Activated naive CD4-positive, alpha-beta T cell treated with anti-CD3 and anti-CD28 coated beads, Interleukin-2, amount 50 U/mL, for 72 hours (primary cell): Measurements from ENCODE around the gene MAP3K8. TPM values are rescaled to one million over a fixed set of nuclear protein-coding genes. Genes with fewer than 3 reads are reported as not detected.
A peak's percentile ranks its signal among the peaks of the same experiment; 100 is the strongest.

Experiments used
- ATAC-seq, 2 donors: fragments of 150-1000 bp; cut with Tn5 transposase; 2 replicates each; pipeline ENCODE4 v1.10.0; 2021; ENCODE audit warnings: mild to moderate bottlenecking in 2 of 2, moderate library complexity in 2 of 2
- DNase-seq, 2 donors: peaks; one replicate each; pipeline ENCODE4 v3.0.0; 2021 to 2022; ENCODE audit warnings: low spot score in 2 of 2
- H3K27ac Mint-ChIP-seq, 2 donors: one replicate each; pipeline ENCODE4 v1.8.0; 2022; ENCODE audit warnings: mild to moderate bottlenecking in 2 of 2, mixed read lengths in 2 of 2
- H3K36me3 Mint-ChIP-seq, 2 donors: one replicate each; pipeline ENCODE4 v1.8.0; 2022; ENCODE audit warnings: mixed read lengths in 2 of 2
- H3K9me3 Mint-ChIP-seq, 2 donors: one replicate each; pipeline ENCODE4 v1.8.0; 2022; ENCODE audit warnings: mixed read lengths in 2 of 2
- total RNA-seq, 2 donors: library from RNA; stranded (reverse); gene quantifications; one replicate each; pipeline ENCODE4 v1.2.3, GENCODE V29; 2022

The MAP3K8 gene
- 10 to 100 TPM; 20.2 to 25.8 TPM for total RNA-seq

- Mint-ChIP-seq H3K27ac (peak within 1 kb of the TSS; percentile 86), H3K36me3 (peaks cover 9 to 28% of the 10 kb centered on the region in 2 donors), H3K9me3 (no peaks in the 10 kb centered on the region)
- ATAC-seq (peak; percentile 81 to 85), DNase-seq (peak; percentile 83 to 88)
These were observed at the start of gene MAP3K8 for GRCh38 chr10:30433730-30434272. Gene MAP3K8, plus strand, starts transcription at chr10:30434184. Its CDS starts 4,755 bp downstream, at chr10:30438939.

- peak in 1 of 2 donors; percentile 40 for ATAC-seq
- no peak for DNase-seq
- H3K9me3 Mint-ChIP-seq = no peaks in the 10 kb centered on the region
- no peak overlapping the region for H3K27ac Mint-ChIP-seq
- H3K36me3 Mint-ChIP-seq = no peaks in the 10 kb centered on the region
These were observed 49.2 kb upstream of the MAP3K8 start for GRCh38 chr10:30384701-30385201.

- H3K36me3 Mint-ChIP-seq = no peaks in the 10 kb centered on the region
- H3K27ac Mint-ChIP-seq = no peak overlapping the region
- DNase-seq = no peak
- no peak for ATAC-seq
- H3K9me3 Mint-ChIP-seq = no peaks in the 10 kb centered on the region
These were observed 47.0 kb upstream of the MAP3K8 start for GRCh38 chr10:30386801-30387588.

DNA sequence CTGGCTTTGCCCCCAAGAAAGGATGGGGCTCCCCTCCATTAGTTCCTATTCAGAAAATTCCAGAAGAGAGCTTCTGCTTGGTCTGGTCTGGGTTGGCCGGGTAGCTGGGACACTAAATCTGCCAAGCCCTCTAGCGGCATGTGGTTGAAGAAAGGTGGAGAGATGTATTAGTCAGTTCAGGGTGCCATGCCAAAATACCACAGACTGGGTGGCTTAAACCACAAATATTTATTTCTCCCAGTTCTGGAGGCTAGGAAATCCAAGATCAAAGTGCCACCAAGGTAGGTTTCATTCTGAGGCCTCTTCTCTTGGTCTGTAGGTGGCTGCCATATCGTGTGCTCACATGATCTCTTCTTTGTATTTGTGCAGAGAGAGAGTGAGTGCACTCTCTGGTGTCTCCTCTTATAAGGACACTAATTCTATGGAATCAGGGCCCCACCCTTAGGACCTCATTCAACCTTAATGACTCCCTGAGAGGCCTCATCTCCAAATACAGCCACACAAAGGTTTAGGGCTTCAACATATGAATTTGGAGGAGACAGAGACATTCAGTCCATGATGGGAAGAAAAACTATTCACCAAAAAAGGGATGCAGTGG is 46.2 kb upstream of the MAP3K8 start:
- Mint-ChIP-seq H3K36me3 (no peaks in the 10 kb centered on the region), H3K27ac (no peak overlapping the region), H3K9me3 (no peaks in the 10 kb centered on the region)
- no peak for DNase-seq
- no peak for ATAC-seq

DNA sequence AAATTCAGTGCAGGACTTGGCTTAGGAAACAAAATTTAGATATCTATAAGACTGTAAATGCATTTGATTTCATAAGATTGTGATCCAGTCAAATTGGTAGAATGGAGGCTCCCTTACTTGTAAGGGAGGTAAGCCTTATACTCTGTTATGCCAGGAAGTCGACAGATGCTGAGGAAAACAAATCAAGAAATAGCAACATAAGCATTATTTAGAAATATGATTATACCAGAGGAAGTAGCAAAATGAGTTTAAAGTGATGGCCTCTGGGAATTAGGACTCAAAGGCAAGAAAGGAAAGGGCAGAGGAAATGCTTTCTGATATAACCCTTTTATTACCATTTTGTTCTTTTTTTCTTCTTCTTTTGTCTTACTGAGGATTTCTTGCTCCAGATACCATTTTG is 44.4 kb upstream of the MAP3K8 start:
- DNase-seq = no peak
- ATAC-seq = no peak
- no peaks in the 10 kb centered on the region for H3K36me3 Mint-ChIP-seq
- H3K27ac Mint-ChIP-seq = no peak overlapping the region
- H3K9me3 Mint-ChIP-seq = no peaks in the 10 kb centered on the region

DNA sequence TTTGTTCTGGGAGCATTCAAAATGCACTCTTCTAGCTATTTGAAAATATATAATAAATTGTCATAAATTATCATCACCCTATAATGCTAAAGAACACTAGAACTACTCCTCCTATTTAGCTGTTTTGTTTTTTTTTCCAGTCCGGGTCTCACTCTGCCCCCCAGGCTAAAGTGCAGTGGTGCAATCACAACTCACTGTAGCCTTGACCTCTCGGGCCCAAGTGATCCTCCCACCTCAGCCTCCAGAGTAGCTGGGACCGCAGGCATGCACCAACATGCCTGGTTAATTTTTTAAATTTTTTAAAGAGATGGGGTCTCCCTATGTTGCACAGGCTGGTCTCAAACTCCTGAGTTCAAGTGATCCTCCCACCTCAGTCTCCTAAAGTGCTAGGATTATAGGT is 43.8 kb upstream of the MAP3K8 start:
- H3K36me3 Mint-ChIP-seq = no peaks in the 10 kb centered on the region
- no peak overlapping the region for H3K27ac Mint-ChIP-seq
- ATAC-seq = no peak
- no peak for DNase-seq
- no peaks in the 10 kb centered on the region for H3K9me3 Mint-ChIP-seq

GRCh38 chr10:30391266-30391665 is 42.7 kb upstream of the MAP3K8 start:
- DNase-seq (no peak), ATAC-seq (no peak)
- H3K36me3 Mint-ChIP-seq = no peaks in the 10 kb centered on the region
- H3K27ac Mint-ChIP-seq = no peak overlapping the region
- H3K9me3 Mint-ChIP-seq = no peaks in the 10 kb centered on the region

GRCh38 chr10:30392564-30392990 is 41.4 kb upstream of the MAP3K8 start:
- Mint-ChIP-seq H3K27ac (no peak overlapping the region), H3K9me3 (no peaks in the 10 kb centered on the region)
- ATAC-seq = peak; percentile 99

DNA sequence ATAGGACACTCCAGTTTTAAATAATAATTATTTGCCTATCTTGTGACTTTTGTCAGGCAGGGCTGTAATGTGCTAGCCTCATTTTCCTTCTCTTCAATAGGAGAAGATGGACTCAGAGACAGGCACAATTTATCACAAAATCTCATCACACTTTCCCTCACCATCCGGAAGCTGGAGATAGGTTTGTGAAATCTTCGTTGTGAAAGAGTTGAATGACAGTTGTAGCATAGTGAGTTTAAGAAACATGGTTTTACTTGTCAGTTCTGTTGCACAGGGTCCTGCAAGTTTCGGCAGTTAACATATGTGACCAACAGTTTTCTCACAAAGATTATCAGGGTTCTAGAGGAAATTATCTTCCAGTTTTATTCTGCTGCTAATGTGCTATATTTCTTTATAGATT is 37.7 kb upstream of the MAP3K8 start:
- H3K27ac Mint-ChIP-seq = no peak overlapping the region
- no peak for ATAC-seq
- DNase-seq = no peak
- H3K36me3 Mint-ChIP-seq = no peaks in the 10 kb centered on the region
- no peaks in the 10 kb centered on the region for H3K9me3 Mint-ChIP-seq

More at GRCh38 chr10:30392564-30392990, 41.4 kb upstream of the MAP3K8 start:
- DNase-seq = peak; percentile 69 to 79
- H3K36me3 Mint-ChIP-seq = no peaks in the 10 kb centered on the region

DNA sequence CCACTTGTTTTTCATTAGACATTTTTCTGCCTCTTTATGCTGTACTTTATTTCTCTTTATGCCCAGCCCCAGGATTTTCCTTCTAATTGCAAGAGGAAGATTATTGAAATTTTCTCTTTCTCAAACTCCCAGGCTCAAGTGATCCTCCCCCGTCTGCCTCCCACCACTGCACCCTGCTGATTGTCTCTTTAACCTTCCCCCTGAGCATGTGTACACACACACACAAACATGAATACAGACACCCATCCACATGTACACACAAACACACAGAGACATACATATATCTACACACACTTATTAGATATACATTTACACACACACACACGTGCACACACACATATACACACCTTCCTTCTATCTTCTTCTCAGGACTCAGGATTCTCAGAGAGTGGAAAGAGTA is 37.3 kb upstream of the MAP3K8 start:
- ATAC-seq (no peak), DNase-seq (no peak)
- no peaks in the 10 kb centered on the region for H3K36me3 Mint-ChIP-seq
- H3K27ac Mint-ChIP-seq = no peak overlapping the region
- no peaks in the 10 kb centered on the region for H3K9me3 Mint-ChIP-seq

DNA sequence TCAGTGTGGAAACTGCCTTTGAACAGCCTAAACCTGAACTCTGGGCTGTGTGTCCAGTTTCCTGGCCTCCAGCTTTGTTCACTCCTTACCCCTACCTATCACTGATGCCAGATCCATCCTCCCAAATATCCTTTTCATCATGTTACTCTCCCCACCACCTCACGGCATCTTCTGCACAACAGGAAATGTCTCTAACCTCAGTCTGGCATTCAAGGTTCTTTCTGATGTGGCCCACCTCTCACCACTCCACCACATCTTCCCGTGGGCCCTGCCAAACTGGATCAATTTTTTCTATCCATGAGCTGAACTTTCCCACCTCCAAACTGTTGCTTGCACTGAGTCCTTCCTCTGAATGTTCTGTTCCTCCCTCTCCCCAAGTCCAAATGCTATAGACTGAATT is 35.8 kb upstream of the MAP3K8 start:
- Mint-ChIP-seq H3K27ac (no peak overlapping the region), H3K36me3 (no peaks in the 10 kb centered on the region), H3K9me3 (no peaks in the 10 kb centered on the region)
- DNase-seq = no peak
- peak in 1 of 2 donors; percentile 49 for ATAC-seq

DNA sequence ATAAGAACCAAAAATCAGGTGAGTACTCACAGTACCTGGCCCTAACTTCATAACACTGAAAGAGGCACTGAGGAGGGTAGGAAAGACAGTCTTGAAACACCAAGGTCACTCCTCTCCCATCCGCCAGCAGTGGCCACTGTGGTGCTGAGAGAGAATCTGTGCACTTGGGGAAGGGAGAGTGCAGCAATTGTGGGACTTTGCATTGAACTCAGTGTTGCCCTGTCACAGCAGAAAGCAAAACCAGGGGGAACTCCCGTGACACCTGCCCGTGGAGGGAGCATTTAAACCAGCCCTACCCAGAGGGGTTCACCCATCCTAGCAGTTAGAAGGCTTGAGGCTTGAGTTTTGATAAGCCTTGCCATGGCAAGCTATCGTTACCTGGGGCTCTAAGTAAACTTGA is 35.2 kb upstream of the MAP3K8 start:
- ATAC-seq = no peak
- Mint-ChIP-seq H3K27ac (no peak overlapping the region), H3K9me3 (no peaks in the 10 kb centered on the region), H3K36me3 (no peaks in the 10 kb centered on the region)
- DNase-seq = no peak

DNA sequence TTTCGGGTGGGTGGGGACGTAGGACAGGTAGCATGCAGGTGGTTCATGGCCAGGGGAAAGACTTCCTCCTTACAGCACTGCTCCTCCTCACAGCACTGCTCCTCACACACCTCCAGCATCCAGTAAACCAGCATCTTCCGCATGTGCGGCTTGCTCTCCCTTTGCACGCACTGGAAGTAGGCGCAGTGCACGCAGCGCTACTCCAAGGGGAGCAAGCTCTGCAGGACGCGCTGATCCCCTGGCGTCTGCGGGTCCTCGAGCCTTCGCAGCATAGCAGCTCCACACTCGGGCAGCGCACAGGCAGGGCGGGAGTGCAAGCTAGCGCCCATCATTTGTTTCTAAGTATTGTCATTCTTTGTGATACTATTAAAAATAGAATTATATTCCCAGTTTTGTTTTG is 30.5 kb upstream of the MAP3K8 start:
- ATAC-seq = no peak

DNA sequence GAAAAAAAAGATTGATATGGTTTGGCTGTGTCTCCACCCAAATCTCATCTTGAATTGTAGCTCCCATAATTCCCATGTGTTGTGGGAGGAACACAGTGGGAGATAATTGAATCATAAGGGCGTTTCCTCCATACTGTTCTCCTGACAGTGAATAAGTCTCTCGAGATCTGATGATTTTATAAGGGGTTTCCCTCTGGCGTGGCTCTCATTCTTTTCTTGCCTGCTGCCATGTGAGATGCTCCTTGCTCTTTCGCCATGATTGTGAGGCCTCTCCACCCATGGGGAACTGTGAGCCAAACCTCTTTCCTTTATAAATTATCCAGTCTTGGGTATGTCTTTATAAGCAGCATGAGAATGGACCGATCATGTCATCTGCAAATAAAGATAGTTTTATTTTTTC is 29.4 kb upstream of the MAP3K8 start:
- ATAC-seq = no peak
- peaks cover 0 to 14% of the 10 kb centered on the region in 2 donors for H3K9me3 Mint-ChIP-seq
- no peak overlapping the region for H3K27ac Mint-ChIP-seq
- DNase-seq = no peak
- no peaks in the 10 kb centered on the region for H3K36me3 Mint-ChIP-seq

More for the DNA sequence above, 30.5 kb upstream of the MAP3K8 start:
- H3K9me3 Mint-ChIP-seq = peaks cover 0 to 14% of the 10 kb centered on the region in 2 donors
- DNase-seq = no peak
- no peak overlapping the region for H3K27ac Mint-ChIP-seq
- no peaks in the 10 kb centered on the region for H3K36me3 Mint-ChIP-seq

- DNase-seq (no peak), ATAC-seq (no peak)
- no peaks in the 10 kb centered on the region for H3K36me3 Mint-ChIP-seq
- H3K27ac Mint-ChIP-seq = no peak overlapping the region
- no peaks in the 10 kb centered on the region for H3K9me3 Mint-ChIP-seq
These were observed 22.7 kb upstream of the MAP3K8 start for GRCh38 chr10:30411263-30411662.

DNA sequence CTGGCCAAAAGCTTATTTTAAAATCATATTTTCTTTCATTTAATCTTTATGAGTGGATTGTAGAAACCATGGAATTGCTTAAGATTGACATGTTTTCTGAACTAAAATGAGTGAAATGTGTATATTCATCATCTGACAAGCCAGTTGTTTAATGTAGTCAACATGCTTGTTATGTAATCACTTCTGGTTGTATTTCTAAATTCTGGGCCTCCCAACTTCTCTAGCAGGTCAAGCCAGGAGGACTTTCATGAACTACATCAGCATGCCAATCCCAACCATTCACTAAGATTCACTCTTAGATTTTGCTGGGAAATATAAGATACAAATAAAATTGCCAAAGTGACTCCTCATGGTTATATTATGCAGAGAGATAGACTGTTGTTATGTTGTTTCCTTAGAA is 21.1 kb upstream of the MAP3K8 start:
- no peaks in the 10 kb centered on the region for H3K36me3 Mint-ChIP-seq
- ATAC-seq = no peak
- DNase-seq = no peak
- H3K27ac Mint-ChIP-seq = no peak overlapping the region
- H3K9me3 Mint-ChIP-seq = no peaks in the 10 kb centered on the region

GRCh38 chr10:30413996-30414576 is 19.9 kb upstream of the MAP3K8 start:
- H3K27ac Mint-ChIP-seq = no peak overlapping the region
- DNase-seq (no peak), ATAC-seq (no peak)
- no peaks in the 10 kb centered on the region for H3K36me3 Mint-ChIP-seq
- H3K9me3 Mint-ChIP-seq = no peaks in the 10 kb centered on the region
